Midbrain (tissue), 1 donor: ENCODE data around the gene LIF.
"Not testable (repeated sequence)": the region's sequence is repeated elsewhere in the genome, so short reads cannot be mapped to it uniquely, and the experiment has no call there.

Source experiments
- DNase-seq: peaks from one replicate; lab custom pipeline; 2025; lab: John Stamatoyannopoulos, UW

Gene LIF

DNA sequence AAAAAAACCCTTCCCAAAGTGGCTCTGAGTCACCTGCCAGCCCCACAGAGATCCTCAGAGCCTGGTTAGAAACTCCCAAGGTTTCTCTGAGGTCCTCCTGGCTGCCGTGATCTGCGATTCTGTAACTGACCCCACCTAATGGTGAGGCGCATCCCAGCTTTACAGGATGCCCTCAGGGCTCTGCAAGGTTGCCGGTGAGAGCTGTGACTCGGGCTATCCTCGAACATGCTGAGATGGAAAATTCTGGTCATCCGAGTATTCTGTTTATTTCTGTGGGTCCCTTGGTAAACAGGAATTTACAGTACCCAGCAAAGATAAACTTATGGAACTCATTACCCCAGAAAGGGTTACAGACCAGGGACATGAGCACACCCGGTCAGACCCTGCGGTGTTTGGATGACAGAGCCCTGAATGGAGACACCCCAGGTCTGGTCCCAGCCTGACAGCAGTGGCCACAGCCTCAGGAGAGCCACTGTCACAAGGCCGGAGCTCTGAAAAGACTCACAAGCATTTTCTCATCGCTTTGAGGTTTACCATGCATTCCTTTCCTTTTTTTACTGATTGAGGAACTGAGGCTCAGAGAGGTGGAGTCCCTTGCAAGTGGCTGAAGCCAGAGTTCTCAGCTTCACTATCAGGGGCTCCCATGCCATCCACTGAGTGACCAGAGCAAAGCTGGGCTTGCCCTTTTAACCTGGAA is 22.2 kb downstream of the LIF start:
- no peak for DNase-seq

DNA sequence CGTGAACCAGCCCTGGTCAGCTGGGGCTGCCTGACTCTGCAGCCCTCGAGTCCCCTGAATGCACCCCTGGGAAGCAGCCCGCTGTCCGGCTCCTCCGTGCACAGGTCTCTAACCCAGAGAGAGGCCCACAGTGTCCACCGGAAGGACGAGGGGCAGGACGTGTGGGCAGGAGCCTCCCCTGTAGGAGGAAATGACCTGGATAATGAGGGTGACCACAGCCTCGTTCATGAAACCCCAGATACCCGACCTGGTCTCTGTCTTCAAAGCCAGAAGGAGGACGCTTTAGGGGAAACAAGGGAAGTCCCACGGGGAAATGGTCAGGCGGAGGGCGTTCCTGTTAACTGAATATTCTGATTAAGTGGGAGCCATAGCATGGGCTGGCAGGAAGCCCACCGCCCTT is 23.3 kb downstream of the LIF start:
- no peak for DNase-seq

DNA sequence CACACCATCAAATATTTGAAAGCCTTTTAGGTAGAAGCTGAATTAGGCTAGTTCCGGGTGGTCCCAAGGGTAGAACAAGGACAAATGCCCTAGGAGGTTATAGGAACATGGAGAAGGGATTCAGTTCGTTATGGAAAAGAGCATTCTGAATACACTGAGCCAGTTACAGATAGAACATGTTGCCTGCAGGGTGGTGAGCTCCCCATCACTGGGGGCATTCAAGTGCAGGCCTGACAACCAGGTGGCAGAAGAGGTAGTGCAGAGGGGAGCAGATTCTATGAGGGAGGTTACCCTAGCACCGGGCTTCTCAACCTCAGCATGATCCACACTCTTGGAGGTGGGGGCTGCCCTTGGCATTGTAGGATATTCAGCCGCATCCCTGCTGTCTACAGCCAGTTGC is 24.2 kb downstream of the LIF start:
- no peak for DNase-seq

DNA sequence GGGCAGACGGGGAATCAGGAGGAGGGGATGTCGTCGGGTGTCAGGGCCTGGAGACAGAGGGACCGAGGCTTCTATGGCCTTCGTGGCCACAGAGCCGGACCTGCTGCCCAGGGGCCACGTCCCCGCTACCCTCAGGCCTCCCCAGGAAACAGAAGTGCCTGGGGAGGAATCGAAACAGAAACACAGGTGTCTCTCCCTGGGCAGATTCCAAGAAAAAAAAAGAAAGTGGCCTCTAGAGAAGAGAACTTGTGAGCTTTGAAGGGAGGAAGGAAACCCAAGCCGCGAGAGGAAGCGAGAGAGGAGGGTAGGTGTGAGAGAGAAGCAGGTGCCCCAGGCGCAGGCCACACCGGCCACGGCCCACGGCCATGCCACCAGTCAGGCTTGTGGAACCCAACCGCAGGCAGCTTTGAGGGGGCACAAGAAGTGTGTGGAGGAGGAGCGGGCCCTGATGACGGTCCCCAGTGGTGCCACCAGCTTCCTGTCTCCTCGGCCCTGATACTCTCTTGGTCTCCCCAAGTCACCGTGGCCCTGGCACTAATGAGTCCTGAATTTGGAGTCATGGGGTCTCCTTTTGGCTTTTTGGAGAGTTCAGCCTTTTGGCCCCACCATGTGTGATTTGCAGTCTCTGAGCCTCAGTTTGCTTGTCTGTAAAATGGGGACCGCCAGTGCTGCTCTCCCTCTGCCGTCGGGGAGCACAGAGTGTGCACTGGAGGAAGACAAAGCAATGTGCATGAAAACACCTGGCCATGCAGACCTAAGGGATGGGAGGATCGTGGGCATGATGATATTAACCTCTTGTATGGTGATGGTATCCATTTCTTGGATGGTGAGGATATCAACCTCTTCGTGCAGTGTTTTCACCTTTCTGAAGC is 25.2 kb downstream of the LIF start:
- no peak for DNase-seq

DNA sequence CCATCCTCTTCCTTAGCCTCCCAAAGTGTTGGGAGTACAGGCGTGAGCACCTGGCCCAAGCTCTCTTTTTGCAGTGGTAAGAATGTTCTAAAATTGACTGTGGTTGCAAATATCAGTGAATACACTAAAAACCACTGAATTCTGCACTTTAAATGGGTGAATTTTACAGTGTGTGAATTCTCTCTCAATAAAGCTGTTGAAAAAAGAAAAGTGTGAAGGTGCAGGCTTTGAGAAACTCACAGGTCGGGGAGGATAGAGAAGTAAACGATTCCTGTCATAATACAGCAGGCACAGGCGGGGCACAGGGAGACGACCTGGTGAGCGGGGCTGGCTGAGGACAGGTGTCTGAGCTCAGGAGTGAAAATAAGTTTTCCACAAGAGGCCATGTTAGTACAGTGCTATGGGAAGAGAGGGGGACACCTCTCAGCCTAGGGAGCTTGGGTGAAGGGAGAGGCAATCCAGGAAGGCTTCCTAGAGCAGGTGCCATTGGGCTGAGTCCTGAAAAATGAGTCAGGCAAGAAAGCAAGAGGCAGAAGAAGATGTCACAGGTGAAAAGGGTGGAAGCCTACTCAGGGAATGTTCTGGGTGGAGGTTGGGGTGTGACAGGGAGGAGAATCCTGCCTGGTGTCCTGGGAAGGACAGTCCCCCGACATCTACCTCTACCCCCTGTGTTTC is 26.1 kb downstream of the LIF start:
- DNase-seq: no peak

DNA sequence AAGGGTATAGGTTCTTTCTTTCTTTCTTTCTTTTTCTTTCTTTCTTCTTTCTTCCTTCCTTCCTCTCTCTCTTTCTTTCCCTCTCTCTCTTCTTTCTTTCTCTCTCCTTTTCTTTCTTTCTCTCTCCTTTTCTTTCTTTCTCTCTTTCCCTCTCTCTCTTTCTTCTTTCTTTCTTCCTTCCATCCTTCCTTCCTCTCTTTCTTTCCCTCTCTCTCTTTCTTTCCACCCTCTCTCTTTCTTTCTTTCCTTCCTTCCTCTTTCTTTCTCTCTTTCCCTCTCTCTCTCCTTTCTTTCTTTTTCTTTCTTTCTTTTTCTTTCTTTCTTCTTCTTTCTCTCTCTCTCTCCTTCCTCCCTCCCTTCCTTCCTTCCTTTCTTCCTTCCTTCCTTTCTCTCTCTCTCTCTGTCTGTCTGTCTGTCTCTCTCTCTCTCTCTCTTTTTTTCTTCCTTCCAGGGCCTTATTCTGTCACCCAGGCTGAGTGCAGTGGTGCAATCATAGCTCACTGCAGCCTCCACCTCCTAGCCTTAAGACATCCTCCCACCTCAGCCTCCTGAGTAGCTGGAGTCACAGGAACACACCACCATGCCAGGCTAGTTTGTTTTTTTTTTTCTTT is 26.8 kb downstream of the LIF start:
- no peak for DNase-seq

DNA sequence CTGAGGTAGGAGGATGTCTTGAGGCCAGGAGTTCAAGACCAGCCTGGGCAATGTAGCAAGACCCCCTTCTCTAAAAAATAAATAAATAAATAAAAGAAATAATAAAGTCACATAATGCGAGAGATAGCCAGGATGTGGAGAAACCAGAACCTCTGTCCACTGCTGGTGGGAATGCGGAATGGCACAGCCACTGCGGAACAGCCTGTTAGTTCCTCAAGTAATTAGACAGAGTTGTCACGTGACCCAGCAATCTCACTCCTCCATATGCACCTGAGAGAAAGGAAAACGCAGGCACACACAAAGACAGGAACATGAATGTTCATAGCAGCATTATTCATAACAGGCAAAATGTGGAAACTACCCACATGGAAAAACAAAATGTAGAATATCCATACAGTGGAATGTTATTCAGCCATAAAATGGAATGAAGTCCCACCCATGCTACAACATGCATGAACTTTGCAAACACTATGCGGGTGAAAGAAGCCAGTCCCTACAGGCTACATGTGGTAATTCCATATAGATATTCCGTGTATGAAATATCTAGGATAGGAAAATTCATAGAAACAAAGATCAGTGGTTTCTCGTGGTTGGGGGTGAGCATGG is 27.4 kb downstream of the LIF start:
- no peak for DNase-seq

DNA sequence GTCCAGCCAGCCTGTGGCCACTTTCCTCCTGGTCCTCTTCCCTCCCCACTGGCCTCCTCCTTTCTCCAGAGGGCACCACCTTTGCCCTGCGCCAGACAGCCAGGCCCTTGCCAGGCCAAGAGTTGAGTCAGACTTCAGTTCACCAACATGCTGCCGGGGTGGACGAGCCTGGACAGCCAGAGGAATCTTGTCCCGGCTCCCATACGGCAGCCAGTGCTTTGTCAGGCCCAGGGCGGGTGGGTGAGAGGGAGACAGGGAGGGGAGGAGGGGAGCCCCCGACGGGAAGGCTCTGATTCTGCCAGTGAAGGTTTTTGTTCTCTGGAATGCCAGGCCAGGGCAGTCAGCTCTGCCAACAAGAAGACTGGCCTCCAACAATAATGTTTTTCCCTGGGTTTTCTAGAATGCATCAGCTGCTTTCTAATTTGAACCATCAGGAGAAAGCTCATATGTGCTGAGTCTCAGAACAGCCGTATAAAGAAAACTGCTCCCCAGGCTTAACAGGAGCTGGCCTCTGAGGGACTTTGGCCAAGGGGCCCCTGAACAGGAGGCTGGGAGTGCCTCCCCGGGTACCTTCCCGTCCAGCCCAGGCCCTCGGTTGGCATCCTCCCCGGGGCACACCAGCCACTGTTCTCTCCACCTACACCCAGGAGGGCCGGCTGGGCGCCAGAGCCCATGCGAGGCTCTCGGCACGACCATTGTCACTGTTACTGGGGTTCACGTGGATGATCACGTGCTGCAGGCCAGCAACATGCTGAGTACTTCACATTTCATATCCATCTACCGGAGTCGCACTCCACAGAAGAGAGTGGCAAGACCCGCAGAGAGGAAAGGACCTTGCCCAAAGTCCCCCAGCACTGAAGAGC is 28.6 kb downstream of the LIF start:
- DNase-seq: peak; percentile 53

DNA sequence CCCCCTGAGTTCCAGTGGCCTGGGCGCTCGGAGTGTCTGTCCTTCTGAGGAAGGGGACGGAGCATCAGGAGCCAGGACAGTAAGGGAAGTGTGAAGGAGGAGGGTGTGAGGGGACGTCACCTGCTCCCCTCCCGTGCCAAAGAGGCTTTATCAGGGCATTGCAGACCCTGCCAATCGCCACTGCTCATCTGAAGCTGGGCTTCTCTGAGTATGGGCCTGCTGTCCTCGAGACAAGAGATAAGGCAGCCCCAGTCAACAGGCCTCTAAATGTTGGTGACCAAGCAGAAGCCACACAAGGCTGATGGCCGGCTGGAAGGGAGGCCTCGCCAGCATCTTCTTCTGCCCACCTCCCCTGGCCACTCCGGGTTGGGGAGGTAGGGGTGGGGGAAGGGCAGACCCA is 29.8 kb downstream of the LIF start:
- DNase-seq: no peak

DNA sequence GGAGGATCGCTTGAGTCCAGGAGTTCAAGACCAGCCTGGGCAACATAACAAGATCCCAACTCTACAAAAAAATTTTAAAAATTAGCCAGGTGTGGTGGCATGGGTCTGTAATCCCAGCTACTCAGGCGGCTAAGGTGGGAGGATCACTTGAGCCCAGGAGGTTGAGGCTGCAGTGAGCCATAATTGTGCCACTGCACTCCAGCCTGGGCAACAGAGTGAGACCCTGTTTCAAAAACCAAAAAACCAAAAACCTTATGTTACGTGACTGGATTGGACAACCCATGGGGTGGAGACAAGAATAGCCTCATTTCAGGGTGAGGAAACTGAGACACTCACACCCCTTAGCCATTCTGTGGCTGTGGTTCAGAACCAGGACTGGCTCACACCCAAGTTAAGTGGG is 30.3 kb downstream of the LIF start:
- not testable (repeated sequence) for DNase-seq

DNA sequence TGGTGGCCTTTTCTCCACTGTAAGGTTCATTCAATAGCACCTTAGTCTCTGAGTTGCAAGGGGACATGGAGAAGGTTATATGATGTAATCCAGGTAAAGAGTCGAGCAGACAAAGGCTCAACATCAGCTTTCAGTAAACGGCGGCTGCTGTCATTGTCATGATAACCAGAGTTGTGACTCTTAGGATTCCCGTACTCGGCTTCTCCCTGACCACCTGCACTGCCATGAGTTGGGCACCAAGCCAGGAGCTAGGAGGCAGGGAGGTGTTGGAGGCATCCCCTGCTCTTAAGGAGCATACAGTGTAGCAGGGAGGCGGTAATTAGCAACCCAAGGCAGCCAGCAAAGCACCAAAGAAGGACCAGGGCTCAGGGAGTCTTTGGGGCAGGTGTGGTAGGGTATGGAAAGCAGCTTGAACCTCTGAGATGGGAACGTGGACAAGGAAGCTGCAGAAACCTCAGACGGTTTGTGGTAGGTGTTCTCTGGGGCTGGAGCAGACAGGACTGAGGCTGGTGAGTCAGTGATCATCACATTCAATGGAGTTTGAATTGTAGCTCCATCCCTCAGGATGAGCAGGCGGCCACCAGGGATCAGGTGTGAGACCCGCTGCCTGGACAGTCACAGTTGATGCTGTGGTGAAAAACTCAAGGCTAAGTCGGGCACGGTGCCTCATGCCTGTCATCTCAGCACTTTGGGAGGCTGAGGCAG is 31.7 kb downstream of the LIF start:
- no peak for DNase-seq

DNA sequence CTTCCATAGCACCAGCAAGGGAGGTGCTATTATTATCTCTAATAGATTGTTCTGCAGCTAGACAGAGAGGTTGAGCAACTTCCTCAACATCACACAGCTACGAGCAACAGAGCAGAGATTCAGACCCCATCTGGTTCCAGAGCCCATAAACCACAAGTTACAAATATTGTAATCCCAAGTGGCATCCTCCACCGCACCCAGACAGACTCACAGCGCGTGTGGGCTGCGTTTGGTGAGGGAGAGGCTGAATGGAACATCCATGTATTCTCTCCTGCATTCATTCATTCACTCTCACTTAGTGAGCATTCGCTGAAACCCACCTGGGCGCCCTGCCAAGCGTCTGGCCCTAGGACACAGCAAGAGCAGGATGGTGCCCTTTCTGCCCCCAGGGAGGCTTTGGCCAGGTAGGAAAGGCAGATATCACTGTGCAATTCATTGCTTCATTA is 33.5 kb downstream of the LIF start:
- no peak for DNase-seq

DNA sequence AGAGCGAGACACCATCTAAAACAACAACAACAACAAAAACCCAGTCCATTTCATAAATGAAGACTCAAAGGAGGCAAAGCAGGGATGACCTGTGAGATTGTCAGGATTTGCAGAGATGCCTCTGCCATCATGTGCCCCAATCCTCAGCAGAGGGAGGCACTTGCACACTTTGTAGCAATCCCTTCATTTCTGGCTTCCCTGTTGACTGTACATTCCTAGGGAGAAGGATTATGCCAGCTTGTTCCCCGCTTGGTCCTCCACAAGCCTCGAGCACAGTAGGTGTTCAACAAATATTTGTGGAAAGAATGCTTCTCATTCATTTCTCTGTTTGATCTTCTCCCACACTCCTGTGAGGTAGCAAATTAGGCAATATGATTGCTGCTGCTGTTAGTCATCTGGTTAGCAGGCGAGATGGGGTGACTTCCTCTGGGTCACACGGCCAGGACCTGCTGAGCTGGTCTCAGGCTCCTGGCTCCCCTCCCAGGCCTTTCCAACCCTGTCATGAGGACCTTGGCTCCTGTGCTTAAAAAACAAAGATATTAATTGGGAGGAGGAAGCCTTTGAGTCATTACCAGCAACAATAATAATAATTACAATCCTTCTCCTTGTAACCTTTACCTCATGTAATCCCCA is 34.1 kb downstream of the LIF start:
- no peak for DNase-seq

DNA sequence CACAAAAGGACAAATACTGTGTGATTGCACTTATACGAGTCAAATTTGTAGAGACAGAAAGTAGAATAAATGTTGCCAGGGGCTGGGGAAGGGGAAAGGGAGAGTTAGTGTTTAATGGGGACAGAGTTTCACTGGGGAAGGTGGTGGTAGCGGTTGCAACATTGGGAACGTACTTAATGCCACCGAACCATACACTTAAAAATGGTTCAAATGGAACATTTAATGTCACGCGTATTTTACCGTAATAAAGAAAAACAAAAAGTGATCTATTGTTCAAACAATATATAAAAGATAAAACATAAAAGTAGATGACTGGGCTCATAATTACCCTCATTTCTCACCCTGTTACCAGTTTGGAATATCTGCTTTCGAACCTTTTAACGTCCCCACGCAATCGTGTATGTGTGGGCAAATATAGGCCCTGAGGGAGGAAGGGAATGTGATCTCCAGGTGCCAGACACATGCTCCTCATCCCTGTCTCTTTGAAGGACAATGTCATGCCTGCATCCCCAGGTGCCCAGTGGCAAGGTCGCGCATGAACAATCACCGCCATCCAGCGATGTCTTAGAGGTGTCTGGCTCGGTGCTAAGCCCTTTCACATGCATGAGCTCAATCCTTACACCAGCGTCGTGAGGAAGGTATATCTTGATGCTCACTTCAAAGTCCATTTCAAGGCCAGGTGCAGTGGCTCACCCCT is 35.3 kb downstream of the LIF start:
- DNase-seq: no peak

DNA sequence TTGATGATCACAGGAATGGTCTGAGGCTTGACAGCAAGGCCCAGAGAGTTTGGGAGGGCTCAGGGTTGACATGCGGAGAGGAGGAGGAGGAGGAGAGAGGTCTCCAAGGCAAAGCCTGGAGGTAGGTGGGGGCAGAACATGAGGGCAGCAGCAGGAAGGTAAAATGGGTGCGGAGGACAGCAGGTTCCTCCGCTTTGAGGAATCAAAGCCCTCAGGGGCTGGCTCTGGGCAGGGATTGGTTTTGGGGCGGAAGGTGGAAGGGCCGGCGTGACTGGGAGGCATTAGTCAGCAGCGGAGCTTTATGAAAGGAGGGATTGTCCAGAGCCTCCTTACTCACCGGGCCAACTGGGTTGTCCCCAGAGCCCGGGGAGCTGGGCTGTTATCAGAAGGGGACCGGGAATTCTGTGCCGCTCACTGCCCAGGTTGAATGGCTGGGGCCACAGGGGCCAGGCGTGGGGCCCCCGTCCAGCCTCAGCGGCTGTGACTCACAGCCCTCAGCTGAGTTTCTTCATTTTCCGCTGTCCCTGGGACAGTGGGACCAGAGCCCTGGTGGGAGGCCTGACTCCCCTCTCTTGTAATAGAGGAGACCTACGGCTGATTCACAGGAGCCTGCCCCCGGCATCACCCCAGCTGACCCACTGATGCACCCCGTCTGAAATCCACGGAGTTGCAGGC is 36.2 kb downstream of the LIF start:
- DNase-seq: peak; percentile 18

DNA sequence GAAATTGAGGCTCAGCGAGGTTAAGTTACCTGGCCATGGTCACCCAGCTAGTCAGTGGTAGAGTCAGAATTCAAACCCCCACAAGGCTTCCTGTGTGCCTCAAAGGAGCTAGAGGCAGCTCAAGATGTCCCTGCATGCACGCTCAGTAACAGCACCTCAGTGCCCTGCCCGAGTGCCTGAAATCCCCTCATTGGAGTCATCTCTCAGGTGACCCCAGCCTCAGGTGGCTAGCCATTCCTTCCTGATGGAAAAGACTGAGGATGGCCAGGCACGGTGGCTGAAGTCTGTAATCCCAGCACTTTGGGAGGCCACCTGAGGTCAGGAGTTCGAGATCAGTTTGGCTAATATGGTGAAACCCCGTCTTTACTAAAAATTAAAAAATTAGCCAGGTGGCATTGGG is 36.9 kb downstream of the LIF start:
- no peak for DNase-seq

DNA sequence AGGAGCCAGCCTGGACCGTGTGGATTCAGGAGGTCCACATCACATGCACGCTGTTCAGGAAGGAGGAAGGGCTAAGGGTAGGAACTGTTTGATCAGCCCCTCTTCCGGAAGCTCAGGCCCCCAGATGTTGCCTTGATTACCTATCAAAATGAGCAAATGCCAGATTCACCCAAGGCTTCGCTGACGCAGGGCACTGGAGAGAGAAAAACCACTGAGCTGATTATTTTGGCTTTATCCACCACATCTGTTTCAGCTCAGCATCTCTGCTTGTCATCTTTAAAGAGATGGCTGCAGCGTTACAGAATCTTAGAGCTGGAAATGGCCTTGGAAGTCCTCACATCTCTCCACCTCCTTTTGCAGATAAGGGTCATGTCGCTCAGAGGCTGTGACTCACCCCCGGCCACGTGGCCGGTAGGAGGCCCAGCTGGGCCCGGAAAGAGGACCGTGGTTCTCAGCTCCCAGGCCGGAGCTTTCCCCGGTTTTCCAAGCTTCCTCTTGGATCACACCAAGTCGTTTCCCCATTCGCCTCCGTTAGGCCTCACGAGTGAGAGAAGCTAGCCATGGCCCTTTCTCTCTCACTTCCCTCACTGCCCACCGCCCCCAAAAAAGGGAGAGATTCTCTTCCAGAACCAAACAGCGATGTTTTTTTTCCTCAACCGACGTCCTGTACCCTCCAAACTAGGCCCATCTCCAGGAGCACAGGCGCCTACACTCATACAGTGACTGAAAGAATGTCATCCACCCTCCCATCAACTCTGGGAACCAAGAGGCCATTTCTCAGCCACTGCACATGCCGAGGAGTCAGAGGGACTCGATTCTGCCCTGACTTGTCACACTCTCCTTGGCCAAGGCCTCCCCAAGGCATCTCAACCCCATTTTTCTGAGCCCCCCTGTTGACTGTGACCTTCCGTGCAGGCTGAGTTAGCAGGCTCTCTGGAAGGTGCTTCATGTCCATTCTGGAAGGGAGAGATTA is 37.6 kb downstream of the LIF start:
- DNase-seq: no peak

DNA sequence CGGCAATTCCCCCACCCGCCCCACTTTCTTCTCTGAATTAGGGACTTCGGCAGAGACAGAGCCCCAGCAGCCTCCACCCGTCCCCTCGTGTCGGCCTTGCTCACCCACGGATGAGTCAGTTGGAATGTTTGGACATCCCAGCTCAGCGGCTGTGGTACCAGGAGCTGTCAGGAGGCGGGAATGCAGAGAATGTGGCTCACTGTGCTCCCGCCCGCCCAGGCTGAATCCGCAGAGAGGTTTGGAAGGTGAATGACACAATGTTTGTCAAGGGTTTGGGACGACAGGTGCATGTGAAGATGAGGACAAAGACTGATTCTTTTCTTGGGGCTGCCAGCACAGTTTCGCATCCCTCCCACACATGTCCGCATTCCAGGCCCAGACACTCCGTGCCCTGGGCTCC is 39.6 kb downstream of the LIF start:
- DNase-seq: no peak
